Type B pancreatic cell (in vitro differentiated cells): Measurements from ENCODE around the gene BTBD8. TPM values are rescaled to one million over a fixed set of nuclear protein-coding genes. Genes with fewer than 3 reads are reported as not detected.
"Not testable (repeated sequence)": the region's sequence is repeated elsewhere in the genome, so short reads cannot be mapped to it uniquely, and the experiment has no call there.

ENCODE experiments used
- DNase-seq: peaks from one replicate; pipeline ENCODE4 v3.0.0; 2021; ENCODE audit warnings: mixed read lengths; ENCODE audit not compliant: unreplicated experiment; ENCODE audit errors: extremely low spot score
- H3K27ac Mint-ChIP-seq: 2 replicates; pipeline ENCODE4 v1.8.0; 2021; ENCODE audit warnings: mild to moderate bottlenecking, mixed read lengths
- H3K27me3 Mint-ChIP-seq: 2 replicates; pipeline ENCODE4 v1.8.0; 2021; ENCODE audit warnings: mixed read lengths
- H3K36me3 Mint-ChIP-seq: 2 replicates; pipeline ENCODE4 v1.8.0; 2021; ENCODE audit warnings: mixed read lengths
- H3K4me1 Mint-ChIP-seq: one replicate; pipeline ENCODE4 v1.8.0; 2021; ENCODE audit warnings: mixed read lengths; ENCODE audit not compliant: unreplicated experiment
- H3K4me3 Mint-ChIP-seq: 2 replicates; pipeline ENCODE4 v1.8.0; 2021; ENCODE audit warnings: mild to moderate bottlenecking, mixed read lengths
- H3K9me3 Mint-ChIP-seq: 2 replicates; pipeline ENCODE4 v1.8.0; 2021; ENCODE audit warnings: mixed read lengths
- total RNA-seq: library from RNA; stranded (reverse); gene quantifications from 2 replicates; pipeline ENCODE4 v1.2.1, GENCODE V29; 2021; ENCODE audit warnings: low replicate concordance
- TF ChIP-seq, protein P1 (sequence below): fragments of 200-600 bp; sonication (generic); conservative IDR thresholded peaks from 2 replicates; pipeline ENCODE4 v1.5.0; 2021; ENCODE audit warnings: antibody characterized with exemption, mild to moderate bottlenecking

Gene BTBD8
- total RNA-seq, 1 donor from 2014 or later, result 4.8 TPM

DNA sequence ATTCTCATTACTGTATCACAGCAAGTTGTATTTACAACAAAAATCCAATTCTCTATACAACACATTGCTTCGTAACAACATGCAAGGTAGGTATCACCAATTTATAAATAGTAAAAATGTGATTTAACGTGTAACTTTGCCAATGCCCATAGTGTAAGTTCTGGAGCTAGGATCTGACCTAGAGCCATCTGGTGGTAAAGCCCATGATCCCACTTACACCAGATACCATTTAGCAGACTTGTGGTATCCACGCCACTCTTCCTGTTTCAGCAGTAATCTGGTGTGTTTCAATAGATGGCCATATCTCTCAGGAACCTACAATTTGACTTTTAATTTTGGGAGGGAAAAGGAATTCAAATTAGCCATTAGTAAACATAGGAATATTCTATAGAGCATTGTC, 15.1 kb upstream of the BTBD8 start:
- H3K36me3 Mint-ChIP-seq, result no peaks in the 10 kb centered on the region
- TF ChIP-seq, protein P1, sequence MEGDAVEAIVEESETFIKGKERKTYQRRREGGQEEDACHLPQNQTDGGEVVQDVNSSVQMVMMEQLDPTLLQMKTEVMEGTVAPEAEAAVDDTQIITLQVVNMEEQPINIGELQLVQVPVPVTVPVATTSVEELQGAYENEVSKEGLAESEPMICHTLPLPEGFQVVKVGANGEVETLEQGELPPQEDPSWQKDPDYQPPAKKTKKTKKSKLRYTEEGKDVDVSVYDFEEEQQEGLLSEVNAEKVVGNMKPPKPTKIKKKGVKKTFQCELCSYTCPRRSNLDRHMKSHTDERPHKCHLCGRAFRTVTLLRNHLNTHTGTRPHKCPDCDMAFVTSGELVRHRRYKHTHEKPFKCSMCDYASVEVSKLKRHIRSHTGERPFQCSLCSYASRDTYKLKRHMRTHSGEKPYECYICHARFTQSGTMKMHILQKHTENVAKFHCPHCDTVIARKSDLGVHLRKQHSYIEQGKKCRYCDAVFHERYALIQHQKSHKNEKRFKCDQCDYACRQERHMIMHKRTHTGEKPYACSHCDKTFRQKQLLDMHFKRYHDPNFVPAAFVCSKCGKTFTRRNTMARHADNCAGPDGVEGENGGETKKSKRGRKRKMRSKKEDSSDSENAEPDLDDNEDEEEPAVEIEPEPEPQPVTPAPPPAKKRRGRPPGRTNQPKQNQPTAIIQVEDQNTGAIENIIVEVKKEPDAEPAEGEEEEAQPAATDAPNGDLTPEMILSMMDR, result no peak
- no peak for DNase-seq
- H3K27ac Mint-ChIP-seq, result no peak overlapping the region
- no peaks in the 10 kb centered on the region for H3K9me3 Mint-ChIP-seq
- H3K4me1 Mint-ChIP-seq, result no peaks in the 10 kb centered on the region
- H3K27me3 Mint-ChIP-seq, result no peaks in the 10 kb centered on the region
- no peak overlapping the region for H3K4me3 Mint-ChIP-seq

DNA sequence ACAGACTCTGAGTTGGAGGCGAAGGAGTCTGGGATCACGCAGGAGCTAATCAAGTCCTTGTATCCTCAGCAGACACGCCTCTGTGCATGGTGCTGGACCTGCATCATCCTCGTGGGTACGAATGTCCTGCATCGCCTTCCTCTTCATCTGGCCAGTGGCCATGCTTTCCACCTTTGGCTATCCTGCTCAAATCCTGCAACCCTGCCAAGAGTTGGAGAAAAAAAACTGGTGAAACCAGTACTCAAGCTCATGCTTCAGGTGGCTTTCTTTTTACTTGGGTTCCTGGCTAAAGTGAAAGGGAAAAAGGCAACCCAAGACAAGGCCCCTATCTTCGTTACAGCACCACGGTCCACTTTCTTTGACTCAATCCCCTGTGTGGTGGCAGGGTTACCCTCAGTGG, 13.8 kb upstream of the BTBD8 start:
- Mint-ChIP-seq H3K36me3 (no peaks in the 10 kb centered on the region), H3K4me3 (no peak overlapping the region), H3K27me3 (no peaks in the 10 kb centered on the region), H3K4me1 (no peaks in the 10 kb centered on the region), H3K27ac (no peak overlapping the region), H3K9me3 (no peaks in the 10 kb centered on the region)
- DNase-seq, result no peak
- TF ChIP-seq, protein P1, result no peak

DNA sequence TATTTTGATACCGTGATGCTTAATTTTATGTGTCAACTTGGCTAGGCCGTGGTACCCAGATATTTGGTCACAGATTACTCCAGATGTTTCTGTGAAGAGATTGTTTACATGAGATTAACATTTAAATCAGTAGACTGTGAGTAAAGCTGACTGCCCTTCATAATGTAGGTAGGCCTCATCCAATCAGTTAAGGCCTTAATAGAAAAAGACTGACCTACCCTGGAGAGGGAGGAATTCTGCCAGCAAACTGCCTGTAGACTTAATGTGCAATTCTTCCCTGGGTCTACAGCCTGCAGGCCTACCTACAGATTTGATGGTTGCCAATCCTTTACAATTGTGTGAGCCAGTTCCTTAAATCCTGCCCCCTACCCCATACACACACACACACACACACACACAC, 9.3 kb upstream of the BTBD8 start:
- H3K9me3 Mint-ChIP-seq, result no peaks in the 10 kb centered on the region
- no peaks in the 10 kb centered on the region for H3K27me3 Mint-ChIP-seq
- no peaks in the 10 kb centered on the region for H3K36me3 Mint-ChIP-seq
- H3K4me3 Mint-ChIP-seq, result no peak overlapping the region
- no peaks in the 10 kb centered on the region for H3K4me1 Mint-ChIP-seq
- TF ChIP-seq, protein P1, result no peak
- no peak overlapping the region for H3K27ac Mint-ChIP-seq
- DNase-seq, result no peak

DNA sequence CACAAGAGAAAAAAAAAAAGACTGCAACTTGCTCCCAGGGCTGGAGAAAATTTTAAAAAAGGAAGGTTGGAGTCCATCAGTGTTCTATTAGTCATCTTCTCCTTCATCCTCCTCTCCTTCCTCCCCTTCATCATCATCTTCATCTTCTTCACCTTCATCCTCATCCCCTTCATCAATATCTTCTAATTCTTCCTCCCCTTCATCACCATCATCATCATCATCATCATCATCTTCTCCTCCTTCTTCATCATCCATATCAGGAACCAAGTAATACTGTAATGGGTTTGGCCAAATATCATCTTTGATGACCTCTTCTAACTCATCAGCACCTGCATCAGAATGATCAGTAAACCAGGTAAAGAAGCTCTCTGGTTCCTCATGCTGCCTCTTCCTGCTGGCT, 5.7 kb upstream of the BTBD8 start:
- not testable (repeated sequence) for H3K27ac Mint-ChIP-seq, H3K4me3 Mint-ChIP-seq, H3K9me3 Mint-ChIP-seq, H3K4me1 Mint-ChIP-seq, DNase-seq, H3K36me3 Mint-ChIP-seq, H3K27me3 Mint-ChIP-seq

DNA sequence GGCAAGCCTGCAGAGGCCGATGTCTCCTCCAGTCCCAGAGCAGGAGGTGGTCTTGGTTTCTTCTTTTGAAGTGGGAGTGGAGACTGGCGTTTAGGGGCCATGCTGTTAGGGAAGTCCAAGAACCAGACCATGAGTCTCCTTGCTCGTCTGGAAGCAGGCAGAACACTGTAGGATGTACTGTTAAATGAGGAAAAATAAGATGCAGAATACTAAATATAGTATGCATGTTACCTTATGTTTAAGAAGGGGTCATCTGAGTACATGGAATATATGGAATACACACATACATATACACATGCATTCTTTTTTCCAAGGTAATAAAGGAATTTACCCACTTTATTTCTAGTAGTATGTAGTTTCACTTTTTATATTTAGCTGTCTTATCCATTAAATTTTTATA, 4.8 kb upstream of the BTBD8 start, which contains the start of gene SETSIP:
SETSIP (minus strand) TSS at position 101 of the 400 bp plus-strand sequence; CDS start at position 101, 0 bp downstream.
- no peaks in the 10 kb centered on the region for H3K4me1 Mint-ChIP-seq
- DNase-seq, result no peak
- H3K27ac Mint-ChIP-seq, result no peak within 1 kb of the TSS
- H3K36me3 Mint-ChIP-seq, result no peaks in the 10 kb centered on the region
- no peak within 1 kb of the TSS for H3K4me3 Mint-ChIP-seq
- H3K9me3 Mint-ChIP-seq, result no peaks in the 10 kb centered on the region
- TF ChIP-seq, protein P1, result no peak
- no peaks in the 10 kb centered on the region for H3K27me3 Mint-ChIP-seq

DNA sequence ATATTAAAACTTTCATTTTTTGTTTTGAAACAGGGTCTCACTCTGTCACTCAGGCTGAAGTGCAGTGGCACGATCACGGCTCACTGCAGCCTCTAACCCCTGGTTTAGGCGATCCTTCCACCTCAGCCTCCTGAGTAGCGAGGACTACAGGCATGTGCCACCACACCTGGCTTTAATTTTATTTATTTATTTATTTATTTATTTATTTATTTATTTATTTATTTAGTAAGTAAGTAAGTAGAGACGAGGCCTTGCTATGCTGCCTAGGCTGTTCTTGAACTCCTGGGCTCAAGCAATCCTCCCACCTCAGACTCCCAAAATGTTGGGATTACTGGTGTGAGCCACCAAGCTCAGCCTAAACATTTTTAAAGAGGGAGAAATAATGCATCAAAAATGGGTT, 3.8 kb upstream of the BTBD8 start:
- Mint-ChIP-seq H3K27me3 (no peaks in the 10 kb centered on the region), H3K27ac (no peak overlapping the region), H3K4me3 (no peak overlapping the region), H3K4me1 (no peaks in the 10 kb centered on the region), H3K36me3 (no peaks in the 10 kb centered on the region), H3K9me3 (no peaks in the 10 kb centered on the region)
- DNase-seq, result no peak
- TF ChIP-seq, protein P1, result no peak

DNA sequence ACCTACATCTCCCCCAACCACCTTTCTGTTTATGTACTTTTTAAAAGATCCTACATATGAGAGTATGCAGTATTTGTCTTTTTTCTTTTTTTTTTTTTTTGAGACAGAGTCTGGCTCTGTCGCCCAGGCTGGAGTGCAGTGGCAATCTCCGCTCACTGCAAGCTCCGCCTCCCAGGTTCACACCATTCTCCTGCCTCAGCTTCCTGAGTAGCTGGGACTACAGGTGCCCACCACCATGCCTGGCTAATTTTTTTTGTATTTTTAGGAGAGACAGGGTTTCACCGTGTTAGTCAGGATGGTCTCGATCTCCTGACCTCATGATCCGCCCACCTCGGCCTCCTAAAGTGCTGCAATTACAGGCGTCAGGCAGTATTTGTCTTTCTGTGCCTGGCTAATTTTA, 2.1 kb upstream of the BTBD8 start:
- not testable (repeated sequence) for H3K27ac Mint-ChIP-seq

More for the DNA sequence above, 2.1 kb upstream of the BTBD8 start:
- H3K36me3 Mint-ChIP-seq, H3K9me3 Mint-ChIP-seq, H3K4me1 Mint-ChIP-seq, H3K27me3 Mint-ChIP-seq, H3K4me3 Mint-ChIP-seq, DNase-seq: not testable (repeated sequence)
